Left cardiac atrium (tissue), 4 donors: Measurements from ENCODE around the gene KRT17. TPM values are rescaled to one million over a fixed set of nuclear protein-coding genes. Genes with fewer than 3 reads are reported as not detected.
A peak's percentile ranks its signal among the peaks of the same experiment; 100 is the strongest.
"Not testable (repeated sequence)": the region's sequence is repeated elsewhere in the genome, so short reads cannot be mapped to it uniquely, and the experiment has no call there.

Experiments used
- ATAC-seq, 2 donors: fragments of 200-7000 bp; cut with Tn5 transposase; one replicate each; pipeline ENCODE4 v1.9.1; 2020; ENCODE audit warnings: mild to moderate bottlenecking in 2 of 2, moderate library complexity in 2 of 2
- DNase-seq: peaks from one replicate; pipeline ENCODE4 v3.0.0-alpha.2; 2020
- intact Hi-C, 2 donors: fragments of 100-400 bp; cut with DNase I; formaldehyde crosslinking; loops; one replicate each; pipeline versions ENCODE4 v1.14.1 to v1.15.1; 2022 to 2023
- total RNA-seq, 2 donors: library from RNA; stranded (reverse); fragmentation: NEBNext Ultra II Directional; extraction: Animal tissue kit (Norgen Biotek cat#: 25700); gene quantifications; one replicate each; pipeline ENCODE4 v1.2.1, GENCODE V29; 2021
- donor health status: DM: no; HTN: yes; CAD: no.
- donor health status: DM: no; HTN: yes; CAD: no; lungs with severe emphysema.
- donor health status: DM: yes; HTN: yes; CAD: no.
- donor health status: Dilated cardiomyopathy.

Gene KRT17
- total RNA-seq, 2 donors from 2014 or later = not detected

DNA sequence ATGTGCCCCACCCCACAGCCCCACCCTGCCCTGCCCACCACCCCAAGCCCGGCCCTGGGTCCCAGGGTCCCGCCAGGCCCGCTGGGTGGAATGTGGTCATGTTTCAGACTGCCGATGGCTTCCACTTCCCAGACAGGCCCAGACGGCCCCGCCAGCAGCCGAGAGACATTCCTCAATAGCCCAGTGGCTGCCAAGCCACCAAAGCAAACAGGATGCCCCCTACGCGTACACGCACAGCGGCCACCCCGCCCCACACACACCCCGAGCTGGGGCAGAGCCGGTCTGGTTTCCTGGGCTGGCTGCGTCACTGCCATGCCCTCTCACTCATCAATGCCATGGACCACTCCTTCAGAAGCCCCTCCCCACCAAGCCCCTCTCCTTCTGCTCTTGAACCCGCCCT, 1.2 kb upstream of the KRT17 start:
- no peak for DNase-seq
- ATAC-seq = no peak
- intact Hi-C loops = no loop called here

DNA sequence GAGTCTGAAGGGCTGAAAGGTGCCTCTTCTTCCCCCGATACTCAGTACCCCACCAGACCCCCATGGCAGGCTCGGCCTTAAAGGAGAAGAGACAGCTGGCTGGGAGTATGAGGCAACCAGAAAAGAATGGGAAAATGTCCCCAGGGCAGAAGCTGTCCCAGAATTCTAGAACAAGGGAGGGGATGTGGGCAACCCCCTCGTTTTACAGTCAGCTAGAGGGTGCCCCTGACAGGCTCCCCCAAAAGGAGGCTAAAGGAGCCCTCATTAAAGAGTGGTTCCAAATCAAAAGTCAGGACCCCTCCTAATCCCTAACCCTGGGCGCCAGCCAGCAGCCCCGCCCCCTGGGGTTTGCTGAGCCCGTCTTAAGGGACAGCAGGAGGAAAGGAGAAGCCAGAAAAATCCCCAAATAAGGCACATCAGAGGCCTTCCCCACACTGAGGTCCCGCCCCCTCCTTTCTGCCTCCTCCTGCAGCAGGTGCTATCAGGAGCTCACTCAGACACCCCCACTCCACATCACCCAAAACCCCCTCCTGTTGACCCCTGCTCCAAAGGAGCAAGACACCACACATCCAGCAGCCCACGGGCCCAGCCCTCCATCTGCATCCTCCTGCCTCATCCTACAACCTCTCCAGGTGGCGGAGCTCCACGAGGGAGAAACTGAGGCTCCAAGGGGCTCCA, 1.1 kb downstream of the KRT17 start:
- ATAC-seq, intact Hi-C loops, DNase-seq: not testable (repeated sequence)

GRCh38 chr17:41622340-41623183, 1.8 kb downstream of the KRT17 start:
- intact Hi-C loops, ATAC-seq: not testable (repeated sequence)

DNA sequence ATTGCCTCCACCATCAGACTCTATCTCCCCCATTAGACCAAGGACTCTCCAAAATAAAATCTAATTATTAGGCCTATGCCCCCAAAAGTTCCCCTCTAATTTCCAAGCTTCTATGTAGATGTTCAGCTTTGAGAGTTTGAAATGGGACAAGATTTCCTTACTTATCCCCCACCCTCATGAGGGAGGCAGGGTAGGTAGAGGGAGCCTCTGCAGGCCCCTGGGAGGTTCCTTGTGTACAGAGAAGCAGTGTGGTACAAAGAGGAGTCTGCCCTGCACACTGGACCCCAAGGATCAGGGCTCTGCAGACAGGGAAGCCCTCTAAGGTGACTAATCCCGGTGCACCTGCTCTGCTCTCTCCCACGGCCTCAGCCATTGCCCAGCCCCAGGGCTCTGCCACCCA, 2.5 kb downstream of the KRT17 start:
- intact Hi-C loops = no loop called here
- DNase-seq (no peak), ATAC-seq (no peak)

More at GRCh38 chr17:41622340-41623183, 1.8 kb downstream of the KRT17 start:
- not testable (repeated sequence) for DNase-seq

GRCh38 chr17:41621435-41621817, 2.9 kb downstream of the KRT17 start:
- not testable (repeated sequence) for DNase-seq, ATAC-seq

DNA sequence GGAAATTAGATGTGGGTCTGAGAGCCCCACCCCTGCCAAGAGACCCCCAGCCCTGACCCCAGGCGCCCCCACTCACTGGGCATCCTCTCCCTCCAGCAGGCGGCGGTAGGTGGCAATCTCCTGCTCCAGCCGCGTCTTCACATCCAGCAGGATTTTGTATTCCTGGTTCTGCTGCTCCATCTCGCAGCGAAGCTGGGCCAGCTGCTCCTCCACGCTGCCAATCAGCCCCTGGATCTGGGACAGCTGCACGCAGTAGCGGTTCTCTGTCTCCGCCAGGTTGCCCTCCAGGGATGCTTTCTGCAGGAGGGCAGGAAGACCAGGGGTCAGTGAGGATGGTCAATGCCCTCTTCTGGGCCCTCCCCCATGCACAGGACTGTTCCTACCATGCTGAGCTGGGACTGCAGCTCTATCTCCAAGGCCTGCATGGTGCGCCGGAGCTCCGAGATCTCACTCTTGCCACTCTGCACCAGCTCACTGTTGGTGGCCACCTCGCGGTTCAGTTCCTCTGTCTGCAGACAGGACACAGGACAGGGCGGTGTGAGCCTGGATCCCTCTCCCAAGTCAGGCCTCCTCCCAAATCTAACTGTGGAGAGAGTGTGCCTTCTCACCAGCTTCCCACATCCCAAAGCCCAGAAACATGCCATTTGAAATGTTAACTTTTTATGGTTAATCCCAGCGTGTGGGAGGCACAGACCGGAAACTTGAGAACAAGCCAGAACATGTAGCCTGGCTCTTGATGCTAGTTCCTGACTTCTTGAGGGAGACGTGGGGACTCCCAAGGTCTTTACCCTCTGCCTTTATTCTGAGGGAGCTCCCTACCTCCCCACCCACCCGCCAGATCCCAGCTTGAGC, 3.6 kb downstream of the KRT17 start:
- no peak for DNase-seq
- ATAC-seq = no peak
- intact Hi-C loops = no loop called here

More at GRCh38 chr17:41621435-41621817, 2.9 kb downstream of the KRT17 start:
- intact Hi-C loops = not testable (repeated sequence)

- intact Hi-C loops, DNase-seq, ATAC-seq: not testable (repeated sequence)
Measured at GRCh38 chr17:41619927-41620582, 4.3 kb downstream of the KRT17 start.

DNA sequence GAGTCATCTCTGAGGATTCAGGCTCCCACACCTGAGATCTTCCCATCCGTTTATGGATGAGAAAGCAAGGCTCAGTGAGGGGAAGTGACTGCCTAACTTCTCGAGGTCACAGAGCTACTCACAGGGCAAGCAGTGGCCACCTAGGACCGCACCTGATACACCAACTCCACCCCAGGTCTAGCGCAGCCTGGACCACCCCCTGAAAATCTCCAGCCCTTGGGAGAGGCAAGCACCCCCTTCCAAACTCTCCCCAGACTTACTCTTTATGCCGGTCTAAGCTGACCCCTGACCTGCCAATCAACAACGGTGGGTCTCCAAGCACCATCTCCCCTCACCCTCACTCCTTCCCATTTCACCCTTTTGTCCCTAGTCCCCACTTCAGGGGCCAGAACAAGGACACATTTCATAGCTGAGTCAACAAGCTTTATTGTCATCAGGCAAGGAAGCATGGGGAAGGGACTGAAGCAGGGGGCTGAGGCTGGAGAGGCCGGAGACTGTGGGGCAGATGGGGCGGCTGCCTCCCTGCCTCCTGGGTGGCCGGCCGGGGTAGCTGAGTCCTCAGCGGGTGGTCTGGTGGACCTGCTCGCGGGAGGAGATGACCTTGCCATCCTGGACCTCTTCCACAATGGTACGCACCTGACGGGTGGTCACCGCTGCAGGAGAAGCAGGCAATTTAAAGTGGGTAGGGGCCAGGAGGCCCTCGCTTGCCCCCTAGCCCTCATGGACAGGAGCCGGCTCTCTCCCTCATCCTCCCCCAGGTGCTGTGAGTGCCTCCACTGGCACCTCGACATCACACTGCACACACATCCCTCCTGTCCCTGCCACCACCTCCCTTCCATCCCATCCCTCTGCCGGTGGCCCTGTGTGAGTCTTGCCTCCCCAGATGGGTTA, 5.1 kb downstream of the KRT17 start:
- DNase-seq = no peak
- ATAC-seq = no peak
- intact Hi-C loops = no loop called here

DNA sequence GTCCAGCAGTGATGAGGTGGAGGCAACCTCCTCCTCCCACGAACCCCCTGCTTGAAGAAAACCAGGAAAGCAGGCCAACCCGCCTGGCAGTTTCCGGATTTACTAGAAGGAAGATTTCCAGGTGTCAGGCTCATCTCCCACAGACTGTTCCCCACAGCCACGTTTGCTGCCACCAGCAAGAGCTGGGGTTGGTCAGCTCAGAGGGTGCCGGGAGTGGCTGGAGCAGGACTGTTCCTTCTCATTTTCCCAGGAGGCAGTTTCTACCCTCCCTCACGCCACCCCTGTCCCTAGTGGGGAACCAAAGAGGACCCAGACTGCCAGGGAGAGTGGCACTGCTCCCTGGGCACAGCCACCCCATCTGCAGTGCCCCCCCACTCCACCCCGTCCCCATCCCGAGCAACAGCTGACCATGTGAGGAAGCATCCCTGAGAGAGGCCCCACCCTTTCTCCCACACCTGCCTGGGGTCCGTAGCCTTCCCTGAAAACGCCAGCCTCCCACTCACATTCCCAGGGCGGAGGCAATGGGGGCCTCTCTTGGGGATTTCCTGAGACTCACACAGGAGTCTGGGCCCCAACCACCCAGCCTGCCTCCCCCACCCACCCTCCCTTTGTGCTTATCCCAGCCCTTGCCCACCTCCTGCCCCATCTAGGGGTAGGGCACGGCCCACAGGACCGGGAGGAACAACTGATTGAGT, 5.9 kb downstream of the KRT17 start:
- no peak for ATAC-seq
- DNase-seq = no peak
- intact Hi-C loops = no loop called here

DNA sequence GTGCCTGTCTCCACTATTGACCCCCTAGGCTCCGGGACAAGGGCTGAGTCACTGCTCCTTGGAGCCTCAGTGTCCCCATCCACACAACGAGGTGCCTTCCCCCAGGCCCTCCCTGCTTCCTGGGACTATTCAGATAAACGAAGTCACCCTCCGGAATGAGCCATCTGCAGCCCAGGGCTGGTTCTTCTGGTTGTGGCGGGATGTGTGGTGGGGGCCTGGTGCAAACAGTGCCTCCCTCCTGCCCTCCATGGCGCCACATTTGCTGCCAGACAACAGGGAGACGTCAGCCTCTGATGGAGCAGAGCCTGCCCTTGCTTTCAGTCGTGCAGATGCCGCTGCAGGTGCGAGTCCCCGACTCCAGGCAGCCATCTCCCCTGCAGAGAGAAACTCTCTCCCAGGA, 6.7 kb downstream of the KRT17 start:
- intact Hi-C loops = no loop called here
- no peak for DNase-seq
- no peak for ATAC-seq

- ATAC-seq = no peak
Measured at GRCh38 chr17:41617136-41617535, 7.2 kb downstream of the KRT17 start.

DNA sequence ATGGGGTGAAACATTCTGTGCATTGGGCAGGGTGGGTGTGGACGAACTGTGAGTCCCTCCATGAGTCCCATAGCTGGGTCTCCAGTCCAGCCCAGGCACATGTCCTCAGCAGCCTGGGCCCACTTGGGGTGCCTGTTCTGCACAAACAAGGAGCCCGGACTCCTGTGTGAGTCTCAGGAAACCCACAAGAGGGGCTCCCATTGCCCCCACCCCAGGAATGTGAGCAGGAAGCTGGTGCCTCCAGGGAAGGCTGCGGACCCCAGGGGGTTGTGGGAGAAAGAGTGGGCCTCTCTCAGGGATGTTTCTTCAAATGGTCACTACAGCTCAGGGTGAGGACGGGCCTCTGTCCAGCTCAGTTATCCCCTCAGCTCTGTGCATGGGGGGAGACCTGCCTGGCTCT, 7.9 kb downstream of the KRT17 start:
- intact Hi-C loops, ATAC-seq, DNase-seq: not testable (repeated sequence)

More at GRCh38 chr17:41617136-41617535, 7.2 kb downstream of the KRT17 start:
- intact Hi-C loops = no loop called here
- no peak for DNase-seq

GRCh38 chr17:41615454-41615853, 8.9 kb downstream of the KRT17 start:
- ATAC-seq = no peak
- intact Hi-C loops = no loop called here

DNA sequence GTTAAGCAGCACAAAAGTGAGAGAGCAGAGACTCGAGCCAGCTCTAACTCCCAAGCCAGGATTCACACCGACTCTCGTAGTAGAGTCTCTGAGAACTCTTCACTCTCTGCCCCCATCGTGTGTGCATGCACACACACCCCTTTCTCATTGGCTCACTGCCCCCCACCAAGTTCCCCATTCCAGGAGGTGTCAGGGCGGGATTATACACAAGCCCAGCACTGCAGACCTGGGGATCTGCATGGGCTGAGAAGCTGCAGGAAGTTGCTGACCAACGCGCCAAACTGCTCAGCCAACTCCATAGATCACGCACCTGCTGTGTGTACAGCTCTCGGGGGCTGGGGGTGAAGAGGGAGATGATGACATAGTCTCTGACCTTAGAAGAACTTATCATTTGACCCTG, 9.6 kb downstream of the KRT17 start:
- DNase-seq, intact Hi-C loops, ATAC-seq: not testable (repeated sequence)

More at GRCh38 chr17:41615454-41615853, 8.9 kb downstream of the KRT17 start:
- DNase-seq = peak; percentile 1

GRCh38 chr17:41614098-41614497, 10.3 kb downstream of the KRT17 start:
- ATAC-seq = no peak
- no peak for DNase-seq
- intact Hi-C loops = no loop called here

- ATAC-seq = no peak
- intact Hi-C loops = no loop called here
- DNase-seq = no peak
Measured at GRCh38 chr17:41613277-41614082, 10.9 kb downstream of the KRT17 start.
